ENCODE results near the gene CIDEC.
"Not testable (repeated sequence)": the region's sequence is repeated elsewhere in the genome, so short reads cannot be mapped to it uniquely, and the experiment has no call there.

Gene CIDEC

DNA sequence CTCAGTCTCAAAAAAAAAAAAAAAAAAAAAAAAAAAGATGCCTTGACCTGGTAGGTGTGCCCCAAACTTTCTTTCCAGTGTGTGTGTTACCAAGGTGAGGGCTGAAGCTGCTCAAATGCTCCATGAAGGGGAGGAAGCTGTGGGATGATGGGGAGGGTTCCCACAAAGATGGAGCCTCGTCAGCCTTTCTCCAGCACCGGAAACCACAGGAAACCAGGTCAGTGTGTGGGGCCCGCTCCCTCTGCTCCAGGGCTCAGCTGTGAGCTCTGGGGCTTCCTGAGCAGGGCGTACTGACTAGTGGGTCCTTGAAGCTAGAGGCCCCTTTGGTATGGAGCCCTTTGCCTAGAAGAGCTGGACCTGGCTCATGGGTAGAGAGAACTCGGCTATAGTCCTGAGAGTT lies 21.9 kb upstream of the CIDEC start:
- DNase-seq (ENCODE audit: low spot score), result no peak

DNA sequence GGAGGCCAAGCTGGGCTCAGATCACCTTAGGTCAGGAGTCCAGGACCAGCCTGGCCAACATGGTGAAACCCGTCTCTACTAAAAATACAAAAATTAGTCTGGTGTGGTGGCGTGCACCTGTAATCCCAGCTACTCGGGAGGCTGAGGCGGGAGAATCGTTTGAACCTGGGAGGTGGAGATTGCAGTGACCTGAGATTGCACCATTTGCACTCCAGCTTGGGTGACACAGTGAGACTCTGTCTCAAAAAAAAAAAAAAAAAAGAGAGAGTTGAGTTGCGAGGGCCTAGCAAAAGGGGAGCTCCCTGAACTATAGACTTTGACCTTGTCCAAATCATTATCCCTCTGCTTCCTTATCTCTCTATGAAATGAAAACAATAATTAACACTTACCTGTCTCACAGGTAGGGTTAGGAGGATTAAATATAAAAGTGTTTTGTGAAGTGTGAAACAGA lies 20.9 kb upstream of the CIDEC start:
- not testable (repeated sequence) for DNase-seq (ENCODE audit: low spot score)

DNA sequence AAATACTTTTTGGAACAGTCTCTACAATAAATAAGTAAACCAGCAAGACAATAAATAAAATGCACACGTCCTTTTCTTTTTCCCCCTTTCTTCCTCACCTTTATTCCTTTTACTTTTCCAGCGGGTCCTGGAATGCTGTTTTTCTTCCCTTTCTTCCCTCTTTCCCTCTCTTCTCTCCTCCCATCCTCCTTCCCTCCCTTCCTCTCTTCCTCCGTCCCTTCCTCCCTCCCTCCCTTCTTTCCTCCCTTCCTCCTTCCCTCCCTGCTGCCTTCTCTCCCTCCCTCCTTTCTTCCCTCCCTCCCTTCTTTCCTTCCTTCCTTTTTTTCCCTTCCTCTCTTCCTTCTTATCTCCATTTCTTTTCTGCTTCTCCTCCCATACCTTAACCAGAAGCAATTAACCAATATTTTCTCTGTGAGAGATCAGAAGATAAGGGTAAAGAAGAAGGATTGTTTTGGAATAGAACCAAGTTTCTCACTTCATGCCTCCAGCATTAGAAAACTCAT lies 19.3 kb upstream of the CIDEC start:
- no peak for DNase-seq (ENCODE audit: low spot score)

DNA sequence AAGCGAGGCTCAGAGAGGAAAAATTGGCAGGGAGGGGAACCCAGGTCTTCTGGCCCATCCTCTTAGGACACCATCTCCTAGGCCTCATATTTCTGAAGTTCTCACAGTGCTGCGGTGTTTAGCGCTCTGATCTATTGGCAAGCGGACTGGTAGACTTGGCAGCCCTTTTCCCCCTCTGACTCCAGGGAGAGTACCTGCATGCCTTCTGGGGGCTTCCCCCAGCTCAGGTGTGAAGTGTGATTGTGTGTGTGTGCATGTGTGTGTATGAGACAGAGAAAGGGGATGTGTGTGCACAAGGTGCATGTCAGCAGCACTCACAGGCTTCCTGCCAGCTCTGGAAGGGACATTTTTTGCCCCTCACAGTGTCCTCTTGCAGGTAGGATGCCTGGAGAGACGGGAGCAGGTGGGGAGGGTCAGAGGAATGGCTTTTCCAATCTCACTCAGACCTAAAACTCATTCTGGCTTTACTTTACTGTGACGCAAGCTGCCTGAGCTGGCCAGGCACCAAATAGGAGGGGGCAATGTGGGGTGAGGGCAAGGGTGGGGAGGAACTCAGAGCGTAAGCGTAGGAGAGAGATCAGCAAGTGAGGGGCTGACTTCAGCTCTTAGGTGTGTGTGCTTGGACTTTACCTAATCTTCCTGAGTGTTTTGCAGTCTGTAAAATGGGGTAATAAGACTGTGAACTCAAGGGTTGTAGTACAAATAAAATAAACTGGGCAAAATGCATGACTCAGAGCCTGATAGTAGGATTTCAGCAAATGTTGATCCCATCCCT lies 18.6 kb upstream of the CIDEC start:
- DNase-seq (ENCODE audit: low spot score), result no peak

DNA sequence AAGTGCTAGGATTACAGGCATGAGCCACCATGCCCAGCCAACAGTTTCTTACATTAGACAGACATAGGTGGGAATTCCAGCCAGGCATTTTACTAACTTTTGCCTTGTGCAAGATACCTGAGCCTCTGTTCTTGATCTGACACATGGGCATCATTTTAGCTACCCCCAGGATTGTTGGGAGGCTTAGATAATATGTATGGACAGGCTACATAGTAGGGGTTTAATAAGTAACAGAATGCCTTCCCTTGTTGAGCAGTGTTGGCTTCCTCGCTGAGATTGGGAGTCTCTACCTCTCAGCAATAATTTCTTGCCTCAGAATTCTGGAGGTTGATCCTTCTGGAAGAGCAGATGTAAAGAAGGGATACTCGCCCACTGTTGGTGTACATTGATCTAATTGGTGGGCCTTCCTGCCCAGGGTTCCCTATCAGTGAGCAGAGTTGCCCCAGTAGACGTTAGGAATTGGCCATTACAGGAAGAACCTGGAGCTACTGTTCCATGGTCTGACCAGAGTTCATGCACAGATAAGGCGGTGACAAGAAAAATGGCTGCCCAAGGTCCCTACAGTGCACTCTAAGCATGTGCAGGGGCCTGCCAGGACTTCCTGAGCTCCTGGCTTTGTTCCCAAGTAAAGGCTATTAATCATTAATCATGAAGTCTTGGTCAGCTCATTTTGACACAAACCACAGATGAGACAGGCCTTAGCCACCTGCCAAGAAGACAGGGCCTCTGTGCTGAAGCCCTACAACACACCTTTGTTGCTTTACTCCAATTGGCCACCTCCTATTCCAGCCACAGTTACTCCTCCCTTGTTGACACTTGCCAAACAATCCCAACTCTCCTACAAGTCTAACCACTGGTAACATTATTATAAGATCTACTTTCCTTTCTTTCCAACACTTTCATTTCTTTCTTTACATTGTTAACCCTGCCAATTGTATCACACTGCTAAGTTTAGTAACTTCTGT lies 17.6 kb upstream of the CIDEC start:
- no peak for DNase-seq (ENCODE audit: low spot score)

DNA sequence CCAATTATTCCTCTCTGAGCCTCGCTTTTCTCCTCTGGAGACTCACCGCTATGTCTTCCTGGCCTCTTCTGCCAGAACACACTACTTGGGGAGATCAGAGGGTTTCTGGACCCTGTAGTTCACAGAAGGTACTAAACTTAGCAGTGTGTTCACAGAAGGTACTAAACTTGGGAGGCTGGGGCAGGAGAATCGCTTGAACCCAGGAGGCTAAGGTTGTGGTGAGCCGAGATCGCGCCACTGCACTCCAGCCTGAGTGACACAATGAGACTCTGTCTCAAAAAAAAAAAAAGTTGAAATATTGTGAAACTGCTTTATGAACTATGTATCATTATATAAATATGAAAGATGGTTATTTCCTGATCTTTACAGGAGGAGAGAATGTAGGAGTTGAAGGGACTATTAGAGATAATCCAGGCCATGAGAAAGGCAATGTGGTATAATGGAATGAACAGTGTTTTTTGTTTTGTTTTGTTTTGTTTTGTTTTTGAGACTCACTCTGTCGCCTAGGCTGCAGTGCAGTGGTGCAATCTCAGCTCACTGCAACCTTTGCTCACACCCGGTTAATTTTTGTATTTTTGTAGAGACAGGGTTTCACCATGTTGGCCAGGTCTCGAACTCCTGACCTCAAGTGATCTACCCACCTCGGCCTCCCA lies 16.8 kb upstream of the CIDEC start:
- not testable (repeated sequence) for DNase-seq (ENCODE audit: low spot score)

DNA sequence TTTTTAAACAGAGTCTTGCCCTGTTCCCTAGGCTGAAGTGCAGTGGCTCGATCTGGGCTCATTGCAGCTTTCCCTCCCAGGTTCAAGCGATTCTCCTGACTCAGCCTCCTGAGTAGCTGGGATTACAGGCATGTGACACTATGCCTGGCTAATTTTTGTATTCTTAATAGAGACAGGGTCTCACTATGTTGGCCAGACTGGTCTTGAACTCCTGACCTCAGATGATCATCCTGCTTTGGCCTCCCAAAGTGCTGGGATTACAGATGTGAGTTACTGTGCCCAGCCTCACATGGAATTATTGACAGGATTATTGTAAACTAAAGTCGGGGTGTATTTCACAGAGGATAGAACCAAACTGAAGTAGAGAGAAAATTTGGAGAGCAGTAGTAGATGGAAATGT lies 15.7 kb upstream of the CIDEC start:
- DNase-seq (ENCODE audit: low spot score), result not testable (repeated sequence)

DNA sequence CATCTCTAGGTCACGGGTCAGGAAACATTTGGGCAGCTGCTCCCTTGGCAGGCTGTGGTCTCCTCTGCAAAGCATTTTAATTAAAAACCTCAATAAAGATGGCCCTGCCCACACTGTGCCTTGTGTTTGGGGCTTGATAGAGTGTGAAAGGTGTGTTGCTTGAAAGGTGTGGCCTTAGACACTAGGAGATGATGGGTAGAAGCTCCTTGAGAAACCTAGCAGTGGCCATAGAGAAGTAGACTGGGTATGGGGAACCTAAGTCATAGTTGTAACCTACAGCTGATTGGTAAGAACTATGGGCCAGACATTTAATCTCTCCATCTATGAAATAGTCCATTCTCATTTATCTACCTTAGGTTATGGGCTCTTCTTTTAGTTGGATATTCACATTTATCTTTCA lies 13.7 kb upstream of the CIDEC start:
- DNase-seq (ENCODE audit: low spot score), result no peak

DNA sequence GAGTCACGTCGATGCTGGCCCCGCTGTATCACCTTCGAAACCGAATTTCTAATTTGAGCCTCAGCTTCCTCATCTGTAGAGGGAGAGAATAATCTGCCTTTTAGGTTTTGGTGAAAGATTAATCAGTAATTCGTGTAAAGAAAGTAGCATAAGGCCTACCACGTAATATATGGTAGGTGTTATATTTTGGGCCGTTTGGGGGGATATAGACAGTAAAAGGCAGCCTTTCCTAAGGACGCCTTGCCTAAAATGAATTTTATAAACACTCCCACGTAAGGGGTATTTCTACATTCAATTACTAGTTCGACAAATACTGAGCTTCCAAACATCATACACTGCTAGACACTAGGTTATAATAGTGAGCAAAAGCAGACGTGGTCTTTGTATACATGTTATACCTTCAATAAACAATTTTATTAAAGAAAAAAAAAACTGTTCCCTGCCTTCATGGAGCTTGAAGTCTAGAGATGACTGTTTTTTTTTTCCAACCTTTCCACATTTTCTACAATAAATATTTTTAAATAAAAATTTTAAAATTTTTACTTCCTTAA lies 11.1 kb upstream of the CIDEC start:
- DNase-seq (ENCODE audit: low spot score), result no peak

DNA sequence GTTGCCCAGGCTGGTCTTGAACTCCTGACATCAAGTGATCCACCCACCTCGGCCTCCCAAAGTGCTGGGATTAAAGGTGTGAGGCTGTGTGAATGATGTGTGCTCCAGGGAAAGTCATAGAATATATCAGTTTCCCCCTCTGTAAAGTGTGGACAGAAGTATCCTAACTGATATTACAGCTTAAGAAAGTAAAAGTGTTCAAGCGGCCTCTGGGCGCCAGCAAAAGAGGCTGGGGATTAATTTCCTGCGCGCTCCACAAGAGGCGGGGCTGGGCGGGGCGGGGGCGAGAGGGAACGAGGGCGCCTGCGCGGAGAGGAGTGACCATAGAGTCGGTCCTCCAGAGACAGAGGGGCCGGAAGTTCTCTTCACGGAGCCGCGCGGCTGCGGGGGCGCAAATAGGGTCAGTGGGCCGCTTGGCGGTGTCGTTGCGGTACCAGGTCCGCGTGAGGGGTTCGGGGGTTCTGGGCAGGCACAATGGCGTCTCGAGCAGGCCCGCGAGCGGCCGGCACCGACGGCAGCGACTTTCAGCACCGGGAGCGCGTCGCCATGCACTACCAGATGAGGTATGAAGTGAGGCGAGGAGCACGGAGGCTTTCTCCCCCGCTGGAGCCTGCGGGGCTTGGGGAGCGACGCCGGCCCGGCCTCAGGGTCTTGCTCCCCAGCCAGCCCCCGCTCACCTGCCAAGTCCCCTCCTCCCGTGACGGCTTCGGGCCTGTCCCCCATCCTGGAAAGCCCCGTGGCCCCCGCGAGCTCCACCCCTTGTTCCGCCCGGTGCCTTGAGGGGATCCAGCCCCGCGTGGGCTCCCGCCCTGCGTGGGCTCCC lies 10.4 kb upstream of the CIDEC start, which contains the start of gene JAGN1:
Gene JAGN1, plus strand, starts transcription at position 362 of the 823 bp plus-strand sequence. Its CDS starts 113 bp downstream, at position 475.
- DNase-seq (ENCODE audit: low spot score), result peak; percentile 73

DNA sequence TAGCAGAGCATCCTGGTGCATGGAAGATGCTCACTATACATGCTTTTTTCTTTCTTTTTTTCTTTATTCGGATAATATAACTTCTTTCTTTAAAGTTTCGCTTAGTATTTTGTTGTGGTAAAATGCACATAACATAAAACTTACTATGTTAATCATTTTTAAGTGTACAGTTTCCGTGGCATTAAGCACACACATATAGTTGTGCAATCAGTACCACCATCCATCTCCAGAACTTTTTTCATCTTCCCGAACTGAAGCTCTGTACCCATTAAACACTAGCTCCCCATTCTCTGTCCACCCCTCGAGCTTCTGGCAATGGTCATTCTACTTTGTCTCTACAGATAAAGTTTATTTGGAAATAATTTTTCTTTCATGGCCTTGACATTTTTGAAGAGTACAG lies 9.4 kb upstream of the CIDEC start:
- DNase-seq (ENCODE audit: low spot score), result no peak

DNA sequence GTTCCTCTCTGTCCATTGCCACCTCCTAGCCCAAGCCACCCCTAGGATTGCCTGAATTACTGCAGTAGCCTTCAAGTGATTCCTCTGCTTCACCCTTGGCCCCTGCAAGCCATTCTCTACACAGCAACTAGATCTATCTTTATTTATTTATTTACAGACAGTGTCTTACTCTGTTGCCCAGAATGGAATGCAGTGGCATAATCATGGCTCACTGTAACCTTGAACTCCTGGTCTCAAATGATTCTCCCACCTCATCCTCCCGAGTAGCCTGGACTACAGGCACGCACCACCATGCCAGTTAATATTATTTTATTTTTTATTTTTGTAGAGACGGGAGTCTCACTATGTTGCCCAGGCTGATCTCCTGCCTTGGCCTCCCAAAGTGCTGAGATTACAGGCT lies 8.5 kb upstream of the CIDEC start:
- DNase-seq (ENCODE audit: low spot score), result no peak

DNA sequence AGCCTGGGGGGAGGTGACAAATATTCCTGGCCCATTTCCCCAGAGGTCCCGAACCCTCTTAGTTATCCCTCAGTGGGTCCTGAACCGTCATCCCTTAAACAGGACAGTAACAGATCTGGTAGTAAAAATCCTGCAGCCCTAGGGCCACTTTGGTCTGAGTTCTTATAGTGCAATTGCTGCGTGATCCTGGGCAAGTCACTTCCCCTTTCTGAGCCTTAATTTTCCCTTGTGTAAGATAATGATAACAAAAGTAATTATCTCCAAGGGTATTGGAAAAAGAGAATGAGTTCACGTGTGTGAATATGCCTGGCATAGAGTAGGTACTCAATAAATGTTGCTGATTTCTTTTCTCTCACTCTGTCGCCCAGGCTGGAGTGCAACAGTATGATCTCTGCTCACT lies 7.4 kb upstream of the CIDEC start:
- DNase-seq (ENCODE audit: low spot score), result no peak

DNA sequence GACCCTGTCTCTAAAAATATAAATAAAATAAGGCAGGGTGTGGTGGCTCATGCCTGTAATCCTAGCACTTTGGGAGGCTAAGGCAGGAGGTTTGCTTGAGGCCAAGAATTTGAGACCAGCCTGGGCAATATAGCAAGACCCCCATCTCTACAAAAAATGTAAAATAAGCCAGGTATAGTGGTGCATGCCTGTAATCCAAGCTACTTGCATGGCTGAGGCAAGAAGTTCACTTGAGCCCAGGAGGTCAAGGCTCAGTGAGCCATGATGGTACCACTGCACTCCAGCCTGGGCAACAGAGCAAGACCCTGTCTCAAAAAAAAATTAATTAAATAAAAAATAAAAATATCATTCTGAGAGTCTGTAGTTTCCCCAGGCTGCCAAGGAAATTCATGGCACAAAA lies 6.3 kb upstream of the CIDEC start:
- DNase-seq (ENCODE audit: low spot score), result no peak

DNA sequence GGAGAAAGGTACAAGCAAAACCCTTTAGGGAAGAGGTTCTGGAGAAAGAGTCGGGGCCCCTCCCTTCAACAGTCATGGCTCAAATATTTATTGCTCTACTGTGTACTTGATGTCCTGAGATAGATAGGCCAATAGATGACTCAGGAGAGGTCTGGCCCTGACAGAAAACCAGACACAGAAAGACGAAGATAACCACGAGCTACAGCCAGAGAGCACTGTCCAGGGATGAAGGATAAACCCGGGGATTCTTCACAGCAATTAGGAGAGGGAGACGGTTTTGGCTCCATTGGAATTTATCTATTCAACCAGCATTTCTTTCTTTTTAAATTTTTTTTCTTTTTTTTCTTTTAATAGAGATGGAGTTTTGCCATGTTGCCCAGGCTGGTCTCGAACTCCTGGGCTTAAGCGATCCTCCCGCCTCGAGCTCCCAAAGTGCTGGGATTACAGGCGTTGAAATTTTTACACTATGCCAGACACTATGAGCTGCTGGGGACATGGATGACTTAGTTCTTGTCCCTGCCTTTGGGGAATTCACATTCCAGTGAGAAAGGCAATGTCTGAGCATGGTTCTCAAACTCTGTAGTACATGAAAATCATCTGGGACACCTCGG lies 4.6 kb upstream of the CIDEC start:
- DNase-seq (ENCODE audit: low spot score), result no peak

DNA sequence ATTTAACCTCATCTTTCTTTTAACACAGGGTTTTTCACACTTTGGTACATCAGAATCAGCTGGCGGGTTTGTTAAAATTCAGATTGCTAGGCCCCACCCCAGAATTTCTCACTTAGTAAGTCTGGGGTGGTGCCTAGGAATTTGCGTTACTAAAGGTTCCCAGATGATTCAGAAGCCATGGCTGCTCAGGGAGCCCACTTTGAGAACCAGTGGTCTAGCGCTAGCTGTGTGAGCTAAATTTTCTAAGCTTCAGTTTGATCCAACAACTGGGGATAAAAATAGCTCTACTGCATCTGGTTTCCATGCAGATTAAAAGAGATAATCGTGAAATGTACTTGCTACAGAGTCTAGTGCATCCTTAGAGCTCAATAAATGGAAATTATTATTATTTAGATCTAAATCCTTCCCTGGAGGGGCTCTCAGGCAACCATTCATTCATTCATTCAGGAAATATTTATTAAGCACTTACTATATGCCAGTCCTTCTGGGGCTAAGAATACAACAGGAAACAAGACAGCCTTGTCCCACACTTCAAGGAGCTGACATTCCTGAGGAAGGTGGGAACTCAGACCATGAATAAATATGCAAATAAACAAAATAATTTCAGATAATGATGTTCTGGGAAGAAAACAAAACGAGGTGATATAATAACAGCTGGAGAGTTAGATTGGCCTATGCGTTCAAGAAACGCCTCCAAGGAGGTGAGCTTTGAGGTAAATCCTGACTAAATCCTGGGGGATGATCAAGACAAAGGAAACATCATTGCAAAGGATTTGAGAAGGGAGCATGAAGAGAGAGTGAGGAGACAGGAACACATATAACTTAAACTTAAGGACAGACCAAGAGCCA lies 3.9 kb upstream of the CIDEC start:
- DNase-seq (ENCODE audit: low spot score), result no peak

DNA sequence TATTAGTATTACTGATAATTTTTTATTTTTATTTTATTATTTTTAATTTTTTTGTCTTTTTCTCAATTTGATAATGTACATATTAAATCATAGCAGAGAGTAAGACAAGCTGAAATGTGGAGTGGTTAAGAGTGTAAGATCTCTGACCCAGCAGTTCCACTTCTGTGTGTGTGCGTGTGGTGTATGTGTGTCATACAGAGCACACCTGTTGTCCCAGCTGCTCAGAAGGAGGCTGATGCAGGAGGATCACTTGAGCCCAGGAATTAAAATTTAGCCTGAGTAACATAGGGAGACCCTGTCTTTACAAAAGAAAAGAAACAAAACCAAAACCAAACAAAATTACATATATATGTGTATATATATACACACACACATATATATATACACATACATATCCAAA lies 1.4 kb upstream of the CIDEC start:
- DNase-seq (ENCODE audit: low spot score), result no peak

DNA sequence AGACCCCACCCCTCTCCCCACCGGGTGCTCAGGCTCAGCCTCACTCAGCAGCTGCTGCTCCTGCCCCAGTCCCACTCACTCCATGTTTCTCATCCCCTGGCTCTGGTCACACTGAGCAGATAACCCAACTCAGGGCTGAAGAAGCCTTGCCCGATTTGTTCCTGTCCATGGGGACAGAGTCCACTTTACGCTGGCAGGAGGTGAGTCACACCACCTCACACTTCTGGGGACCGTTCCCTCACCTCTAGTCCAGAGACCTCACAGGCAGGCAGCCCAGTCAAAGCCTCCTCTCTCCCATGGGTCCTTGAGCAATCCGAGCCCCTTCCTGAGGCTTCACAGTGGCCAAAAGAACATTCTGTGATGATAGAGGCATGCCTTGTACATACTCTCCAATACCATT lies 1.4 kb downstream of the CIDEC start:
- DNase-seq (ENCODE audit: low spot score), result no peak

DNA sequence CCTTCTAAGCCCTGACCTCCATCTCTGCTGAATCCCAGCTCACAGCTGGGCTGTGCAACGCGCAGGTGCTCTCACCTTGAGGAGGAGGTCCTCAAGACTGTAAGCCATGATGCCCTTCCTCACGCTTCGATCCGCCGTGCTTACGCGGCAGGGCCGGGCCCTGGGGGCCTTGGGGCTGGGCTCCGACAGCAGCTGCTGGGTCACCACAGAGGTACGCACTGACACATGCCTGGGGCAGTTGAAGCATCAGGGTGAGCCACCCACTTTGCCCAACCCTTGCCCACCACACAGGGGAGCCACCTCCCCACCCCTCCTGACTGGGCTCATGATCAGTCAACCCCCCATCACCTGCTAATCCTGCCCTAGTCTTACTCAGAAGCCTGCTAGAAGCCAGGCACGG lies 3.1 kb downstream of the CIDEC start:
- DNase-seq (ENCODE audit: low spot score), result no peak

DNA sequence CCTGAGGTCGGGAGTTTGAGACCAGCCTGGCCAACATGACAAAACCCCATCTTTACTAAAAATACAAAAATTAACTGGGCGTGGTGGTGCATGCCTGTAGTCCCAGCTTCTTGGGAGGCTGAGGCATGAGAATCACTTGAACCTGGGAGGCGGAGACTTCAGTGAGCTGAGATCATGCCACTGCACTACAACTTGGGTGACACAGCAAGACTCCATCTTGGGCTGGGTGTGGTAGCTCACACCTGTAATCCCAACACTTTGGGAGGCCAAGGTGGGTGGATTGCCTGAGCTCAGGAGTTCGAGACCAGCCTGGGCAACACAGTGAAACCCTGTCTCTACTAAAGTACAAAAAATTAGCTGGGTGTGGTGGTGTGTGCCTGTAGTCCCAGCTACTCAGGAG lies 3.8 kb downstream of the CIDEC start:
- not testable (repeated sequence) for DNase-seq (ENCODE audit: low spot score)

Measured in COLO829 (cell line).